Omental fat pad (tissue), 4 donors: ENCODE measurements around the gene SRGAP1. TPM values are rescaled to one million over a fixed set of nuclear protein-coding genes. Genes with fewer than 3 reads are reported as not detected.

ENCODE experiments used
- ATAC-seq: fragments of 150-250 bp; one replicate; pipeline ENCODE4 v1.9.1; 2016; ENCODE audit warnings: mild to moderate bottlenecking, moderate library complexity; ENCODE audit not compliant: low FRiP score
- DNase-seq: peaks from one replicate; pipeline ENCODE4 v3.0.0-alpha.2; 2019; ENCODE audit warnings: low spot score
- total RNA-seq, 4 donors: library from RNA; depleted of rRNA; stranded (reverse); fragments of >200 nt; gene quantifications; one replicate each; pipeline ENCODE4 v1.1.0, GENCODE V29; 2016
- TF ChIP-seq, protein P1 (sequence below), 3 donors: fragments of 450-650 bp; IDR thresholded peaks; one replicate each; pipeline ENCODE4 v1.5.1; 2016 to 2017; ENCODE audit warnings: antibody characterized with exemption in 3 of 3, mild to moderate bottlenecking in 3 of 3, moderate library complexity in 2 of 3

Gene SRGAP1
- 10 to 100 TPM; 10.6 to 69.1 (median 12.9) TPM for total RNA-seq

DNA sequence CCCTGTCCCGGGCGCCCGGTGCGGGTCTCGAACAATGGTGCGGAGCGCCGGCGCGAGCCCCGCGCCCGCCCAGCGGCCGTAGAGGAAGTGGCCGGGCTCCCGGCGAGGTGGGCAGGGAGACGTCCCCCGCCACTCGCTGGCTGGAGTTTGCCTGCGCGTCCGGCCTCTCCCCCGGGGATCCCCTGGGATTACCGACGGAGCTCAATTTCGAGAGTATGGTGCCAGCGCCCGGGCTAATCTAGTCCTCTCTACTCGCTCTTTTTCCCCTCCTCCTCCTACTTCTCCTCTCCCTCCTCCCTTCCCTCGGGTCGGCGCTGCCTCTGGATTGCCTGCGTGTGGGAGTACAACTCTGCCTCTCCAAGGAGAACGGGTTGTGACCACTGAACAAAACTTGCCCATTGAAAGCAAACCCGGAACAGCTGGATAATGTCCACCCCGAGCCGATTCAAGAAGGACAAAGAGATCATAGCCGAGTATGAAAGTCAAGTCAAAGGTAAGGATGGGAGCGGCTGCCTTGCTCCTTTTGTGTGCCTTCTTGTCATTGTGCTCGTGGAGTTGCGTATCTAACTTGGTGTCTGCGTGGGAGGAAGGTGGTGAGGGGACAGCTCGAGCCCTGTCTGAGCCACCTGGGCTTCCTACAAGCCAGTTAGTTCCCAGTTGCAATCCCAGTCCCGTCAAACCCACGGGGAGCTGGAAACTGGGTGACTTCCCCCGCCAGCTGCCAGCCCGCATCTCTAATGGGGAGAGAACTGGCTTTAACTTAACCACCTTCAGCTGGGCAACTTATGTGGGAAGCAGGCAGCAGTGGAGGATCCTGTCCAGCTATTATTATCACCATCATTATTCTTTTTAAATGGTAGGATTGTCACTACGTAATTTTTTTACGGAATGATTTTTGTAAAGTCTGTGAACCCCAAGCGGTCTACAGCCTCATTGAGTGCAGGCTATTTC lies at the start of gene SRGAP1:
TSS of gene SRGAP1 (plus strand) at position 310 of the 951 bp plus-strand sequence. CDS start at position 427, 117 bp downstream.
- DNase-seq (peak; percentile 27), ATAC-seq (peak; percentile 31)
- TF ChIP-seq, protein P1, sequence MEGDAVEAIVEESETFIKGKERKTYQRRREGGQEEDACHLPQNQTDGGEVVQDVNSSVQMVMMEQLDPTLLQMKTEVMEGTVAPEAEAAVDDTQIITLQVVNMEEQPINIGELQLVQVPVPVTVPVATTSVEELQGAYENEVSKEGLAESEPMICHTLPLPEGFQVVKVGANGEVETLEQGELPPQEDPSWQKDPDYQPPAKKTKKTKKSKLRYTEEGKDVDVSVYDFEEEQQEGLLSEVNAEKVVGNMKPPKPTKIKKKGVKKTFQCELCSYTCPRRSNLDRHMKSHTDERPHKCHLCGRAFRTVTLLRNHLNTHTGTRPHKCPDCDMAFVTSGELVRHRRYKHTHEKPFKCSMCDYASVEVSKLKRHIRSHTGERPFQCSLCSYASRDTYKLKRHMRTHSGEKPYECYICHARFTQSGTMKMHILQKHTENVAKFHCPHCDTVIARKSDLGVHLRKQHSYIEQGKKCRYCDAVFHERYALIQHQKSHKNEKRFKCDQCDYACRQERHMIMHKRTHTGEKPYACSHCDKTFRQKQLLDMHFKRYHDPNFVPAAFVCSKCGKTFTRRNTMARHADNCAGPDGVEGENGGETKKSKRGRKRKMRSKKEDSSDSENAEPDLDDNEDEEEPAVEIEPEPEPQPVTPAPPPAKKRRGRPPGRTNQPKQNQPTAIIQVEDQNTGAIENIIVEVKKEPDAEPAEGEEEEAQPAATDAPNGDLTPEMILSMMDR (IDR thresholded peaks at IDR 0.05): no peak

DNA sequence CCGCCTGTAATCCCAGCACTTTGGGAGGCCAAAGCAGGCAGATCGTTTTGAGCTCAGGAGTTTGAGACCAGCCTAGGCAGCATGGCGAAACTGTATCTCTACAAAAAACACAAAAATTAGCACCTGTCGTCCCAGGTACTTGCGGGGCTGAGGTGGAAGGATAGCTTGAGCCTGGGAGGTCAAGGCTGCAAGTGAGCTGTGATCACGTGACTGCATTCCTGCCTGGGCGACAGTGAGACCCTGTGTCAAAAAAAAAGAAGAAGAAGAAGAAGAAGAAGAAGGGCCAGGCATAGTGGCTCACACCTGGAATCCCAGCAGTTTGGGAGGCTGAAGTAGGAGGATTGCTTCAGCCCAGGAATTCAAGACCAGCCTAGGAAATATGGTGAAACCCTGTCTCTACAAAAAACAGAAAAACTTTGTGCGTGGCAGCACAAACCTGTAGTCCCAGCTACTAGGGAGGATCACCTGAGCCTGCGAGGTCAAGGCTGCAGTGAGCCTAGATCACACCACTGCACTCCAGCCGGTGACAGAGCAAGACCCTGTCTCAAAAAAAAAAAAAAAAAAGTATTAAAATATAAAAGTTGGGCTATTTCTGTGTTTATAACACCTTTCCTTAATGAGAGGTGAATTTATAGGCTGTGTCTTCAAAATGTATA lies 49.3 kb upstream of the SRGAP1 start:
- ATAC-seq (no peak), DNase-seq (no peak)
- TF ChIP-seq, protein P1 (IDR thresholded peaks at IDR 0.05): no peak

DNA sequence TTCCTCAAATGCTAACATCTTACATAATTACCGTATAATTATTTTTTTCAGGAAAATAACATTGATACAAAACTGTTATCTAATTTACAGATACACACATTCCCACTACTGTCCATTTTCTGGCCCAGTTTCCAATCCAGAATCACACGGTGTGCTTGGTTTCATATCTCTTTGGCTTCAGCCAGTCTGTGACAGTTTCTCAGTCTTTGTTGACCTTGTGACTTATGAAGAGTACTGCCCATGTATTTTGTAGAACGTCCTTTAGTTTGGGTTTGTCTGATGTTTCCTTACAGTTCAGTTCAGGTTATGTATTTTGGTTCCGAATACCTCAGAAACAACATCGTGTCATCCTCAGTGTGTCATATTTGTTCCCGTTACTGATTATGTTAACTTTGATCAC lies 48.6 kb upstream of the SRGAP1 start:
- ATAC-seq (no peak), DNase-seq (no peak)
- TF ChIP-seq, protein P1 (IDR thresholded peaks at IDR 0.05): no peak

DNA sequence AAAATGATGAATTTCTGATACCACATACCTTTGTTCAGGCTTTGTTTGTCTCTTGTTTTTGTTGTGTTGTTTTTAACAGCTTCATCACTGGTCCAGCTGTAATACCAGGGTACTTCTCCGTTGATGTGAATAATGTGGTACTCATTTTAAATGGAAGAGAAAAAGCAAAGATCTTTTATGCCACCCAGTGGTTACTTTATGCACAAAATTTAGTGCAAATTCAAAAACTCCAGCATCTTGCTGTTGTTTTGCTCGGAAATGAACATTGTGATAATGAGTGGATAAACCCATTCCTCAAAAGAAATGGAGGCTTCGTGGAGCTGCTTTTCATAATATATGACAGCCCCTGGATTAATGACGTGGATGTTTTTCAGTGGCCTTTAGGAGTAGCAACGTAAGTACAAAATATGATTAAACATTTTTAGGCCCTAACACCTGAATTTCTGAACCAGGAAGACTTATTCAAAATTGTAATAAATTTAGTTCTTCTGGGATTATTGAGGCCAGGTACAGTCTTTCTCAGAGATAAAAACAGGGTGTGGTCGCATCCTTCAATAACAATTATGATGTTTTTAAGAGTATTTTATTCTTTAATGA lies 42.4 kb upstream of the SRGAP1 start:
- TF ChIP-seq, protein P1 (IDR thresholded peaks at IDR 0.05): no peak
- DNase-seq (no peak), ATAC-seq (no peak)

DNA sequence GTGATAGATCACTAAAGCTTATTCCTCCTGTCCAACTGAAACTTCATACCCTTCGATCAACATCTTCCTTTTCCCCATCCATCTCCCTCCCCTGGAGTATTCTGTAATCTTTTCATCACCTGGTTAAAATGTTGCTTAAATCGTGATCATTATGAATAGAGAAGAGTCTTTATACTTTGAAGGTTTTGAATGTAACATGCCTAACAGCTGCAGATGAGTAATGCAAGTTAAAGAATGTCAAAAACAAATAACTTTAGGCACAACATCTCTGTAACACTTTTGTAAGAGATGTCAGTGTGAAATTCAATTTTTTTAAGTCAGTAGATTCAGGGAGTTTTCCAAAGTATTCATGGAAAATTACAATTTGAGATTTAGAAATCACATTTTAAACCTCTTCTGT lies 39.8 kb upstream of the SRGAP1 start:
- no peak for ATAC-seq
- TF ChIP-seq, protein P1 (IDR thresholded peaks at IDR 0.05): no peak
- no peak for DNase-seq

DNA sequence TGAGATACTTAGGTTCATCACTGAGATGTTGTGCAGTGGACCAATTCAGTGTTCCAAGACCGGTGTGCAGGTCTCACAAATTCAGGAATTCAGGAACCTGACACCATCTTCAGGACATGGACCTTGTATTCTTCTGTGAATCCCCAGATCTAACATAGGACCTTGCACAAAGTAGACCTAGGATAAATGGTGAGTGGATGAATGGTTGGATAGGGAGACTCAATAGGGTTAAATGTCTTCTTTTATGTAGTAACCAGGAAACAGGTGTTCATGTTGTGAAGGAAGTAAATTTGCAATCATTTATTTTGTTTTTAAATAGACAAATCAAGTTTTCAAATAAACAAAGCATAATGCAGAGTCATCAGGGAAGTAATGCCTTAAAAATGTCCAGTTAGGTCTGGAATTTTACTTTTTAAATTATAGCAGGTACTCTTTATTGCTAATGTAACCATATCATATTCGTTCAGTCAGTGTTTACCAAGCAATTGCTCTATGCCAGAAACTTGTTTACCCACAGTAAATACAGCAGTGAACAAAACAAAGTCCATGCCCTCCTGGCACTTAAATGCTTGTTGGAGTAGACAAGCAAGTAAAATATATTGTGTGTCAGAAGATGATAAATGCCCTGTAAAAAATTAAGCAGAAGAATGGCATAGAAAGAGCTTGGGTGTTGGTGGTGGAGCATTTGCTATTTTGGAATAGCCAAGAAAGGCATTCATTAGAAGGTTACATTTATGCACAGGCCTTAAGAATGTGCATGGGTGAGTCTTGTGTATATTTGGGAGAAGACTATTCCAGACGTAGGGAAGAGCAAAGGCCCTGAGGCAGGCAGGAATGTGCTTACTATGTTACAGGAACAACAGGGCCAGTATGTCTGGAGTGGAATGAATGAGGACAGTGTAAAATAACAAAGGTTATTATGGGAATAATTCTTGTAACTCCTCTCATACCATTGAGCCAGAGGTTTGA lies 38.5 kb upstream of the SRGAP1 start:
- TF ChIP-seq, protein P1 (IDR thresholded peaks at IDR 0.05): no peak
- ATAC-seq: no peak
- no peak for DNase-seq
